ENCODE data around the gene KIAA0319L.

DNA sequence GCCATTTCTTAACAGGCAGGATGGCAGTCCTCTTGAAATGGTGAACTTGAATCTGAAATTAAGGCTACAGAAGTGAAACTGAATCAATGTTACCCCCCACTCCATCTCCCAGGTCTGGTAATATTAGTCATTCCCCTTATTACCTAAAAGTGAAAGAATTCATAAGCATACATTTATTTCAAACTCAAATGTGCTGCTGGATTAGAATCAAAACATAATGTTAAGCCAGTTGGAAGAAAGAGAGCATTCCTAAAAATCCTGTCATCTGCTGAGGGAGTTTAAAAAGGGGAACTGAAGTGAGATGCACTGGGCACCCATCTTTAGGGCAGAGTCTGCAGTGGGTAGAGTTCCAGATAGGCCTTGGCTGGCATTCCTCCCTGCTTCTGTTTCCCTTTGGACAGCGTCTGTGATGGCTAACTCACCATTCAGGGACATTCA lies 17.4 kb downstream of the KIAA0319L start:
- TF ChIP-seq BHLHE40 (IDR thresholded peaks at IDR 0.05; ENCODE audit: borderline replicate concordance) (no peak), ELF4 (IDR thresholded peaks at IDR 0.05) (no peak), FOXM1 (IDR thresholded peaks at IDR 0.05; ENCODE audit: borderline replicate concordance) (no peak), ZNF384 (IDR thresholded peaks at IDR 0.05) (no peak), TARDBP (IDR thresholded peaks at IDR 0.05) (no peak), LEF1 (IDR thresholded peaks at IDR 0.05; ENCODE audit: borderline replicate concordance) (no peak), ARNT (IDR thresholded peaks at IDR 0.05) (no peak)
- TF ChIP-seq, protein P1, sequence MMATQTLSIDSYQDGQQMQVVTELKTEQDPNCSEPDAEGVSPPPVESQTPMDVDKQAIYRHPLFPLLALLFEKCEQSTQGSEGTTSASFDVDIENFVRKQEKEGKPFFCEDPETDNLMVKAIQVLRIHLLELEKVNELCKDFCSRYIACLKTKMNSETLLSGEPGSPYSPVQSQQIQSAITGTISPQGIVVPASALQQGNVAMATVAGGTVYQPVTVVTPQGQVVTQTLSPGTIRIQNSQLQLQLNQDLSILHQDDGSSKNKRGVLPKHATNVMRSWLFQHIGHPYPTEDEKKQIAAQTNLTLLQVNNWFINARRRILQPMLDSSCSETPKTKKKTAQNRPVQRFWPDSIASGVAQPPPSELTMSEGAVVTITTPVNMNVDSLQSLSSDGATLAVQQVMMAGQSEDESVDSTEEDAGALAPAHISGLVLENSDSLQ (IDR thresholded peaks at IDR 0.05): no peak
